GM13977 (cell line): ENCODE data around the gene CRABP2.

Experiments used
- DNase-seq: peaks from one replicate; pipeline ENCODE4 v3.0.0; 2012; ENCODE audit warnings: low spot score
- in situ Hi-C: fragments of 300-500 bp; cut with MboI; formaldehyde crosslinking; loops from one replicate; pipeline ENCODE4 v1.12.0; 2022; ENCODE audit warnings: low sequenced_read_pairs, low pct_unique_long_range_greater_than_20kb, mixed read lengths, inconsistent platforms; ENCODE audit not compliant: unreplicated experiment
- TF ChIP-seq, protein P1 (sequence below): IDR thresholded peaks from 2 replicates; pipeline ENCODE4 v1.5.1; 2012; ENCODE audit warnings: mild to moderate bottlenecking, control low read depth; ENCODE audit not compliant: insufficient read depth; ENCODE audit errors: extremely low read depth, missing control alignments

The CRABP2 gene

GRCh38 chr1:156750191-156750672 is 44.8 kb upstream of the CRABP2 start:
- in situ Hi-C loops, result no loop called here
- TF ChIP-seq, protein P1, sequence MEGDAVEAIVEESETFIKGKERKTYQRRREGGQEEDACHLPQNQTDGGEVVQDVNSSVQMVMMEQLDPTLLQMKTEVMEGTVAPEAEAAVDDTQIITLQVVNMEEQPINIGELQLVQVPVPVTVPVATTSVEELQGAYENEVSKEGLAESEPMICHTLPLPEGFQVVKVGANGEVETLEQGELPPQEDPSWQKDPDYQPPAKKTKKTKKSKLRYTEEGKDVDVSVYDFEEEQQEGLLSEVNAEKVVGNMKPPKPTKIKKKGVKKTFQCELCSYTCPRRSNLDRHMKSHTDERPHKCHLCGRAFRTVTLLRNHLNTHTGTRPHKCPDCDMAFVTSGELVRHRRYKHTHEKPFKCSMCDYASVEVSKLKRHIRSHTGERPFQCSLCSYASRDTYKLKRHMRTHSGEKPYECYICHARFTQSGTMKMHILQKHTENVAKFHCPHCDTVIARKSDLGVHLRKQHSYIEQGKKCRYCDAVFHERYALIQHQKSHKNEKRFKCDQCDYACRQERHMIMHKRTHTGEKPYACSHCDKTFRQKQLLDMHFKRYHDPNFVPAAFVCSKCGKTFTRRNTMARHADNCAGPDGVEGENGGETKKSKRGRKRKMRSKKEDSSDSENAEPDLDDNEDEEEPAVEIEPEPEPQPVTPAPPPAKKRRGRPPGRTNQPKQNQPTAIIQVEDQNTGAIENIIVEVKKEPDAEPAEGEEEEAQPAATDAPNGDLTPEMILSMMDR, result no peak
- DNase-seq, result no peak

DNA sequence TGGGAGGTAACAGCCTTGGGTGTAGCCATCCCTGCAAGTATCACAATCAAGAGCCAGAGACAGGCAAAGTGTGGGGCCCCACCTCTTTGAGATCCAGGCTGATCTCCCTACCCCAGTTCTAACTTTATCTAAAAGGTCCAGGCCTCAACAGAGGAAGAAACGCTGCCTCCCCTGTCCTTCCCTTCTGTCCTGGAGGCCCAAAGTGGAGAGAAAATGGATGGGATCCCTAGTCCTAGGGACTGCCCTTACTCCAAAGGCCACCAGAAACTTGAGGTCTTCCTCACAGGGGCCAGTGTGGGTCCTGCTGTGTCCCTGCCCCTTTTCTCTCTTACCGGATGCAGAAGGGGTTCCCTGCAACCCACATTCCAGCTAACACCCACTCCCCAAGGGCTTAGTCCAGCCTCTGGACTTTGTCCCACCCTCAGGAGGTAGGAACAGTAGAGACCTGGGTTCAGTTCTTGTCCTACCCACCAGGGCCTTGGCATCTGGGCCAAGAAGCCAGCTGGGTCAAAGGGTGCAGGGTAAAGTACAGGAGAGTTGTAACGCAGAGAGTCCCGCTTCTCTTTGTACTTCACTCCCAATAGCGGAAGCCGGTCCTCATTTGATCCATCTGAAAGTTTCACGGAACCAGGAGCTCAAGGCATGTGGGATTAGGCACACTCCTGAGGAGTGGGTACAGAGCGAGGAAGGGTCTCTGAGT is 44.2 kb upstream of the CRABP2 start:
- TF ChIP-seq, protein P1, result no peak
- in situ Hi-C loops, result no loop called here
- DNase-seq, result no peak

DNA sequence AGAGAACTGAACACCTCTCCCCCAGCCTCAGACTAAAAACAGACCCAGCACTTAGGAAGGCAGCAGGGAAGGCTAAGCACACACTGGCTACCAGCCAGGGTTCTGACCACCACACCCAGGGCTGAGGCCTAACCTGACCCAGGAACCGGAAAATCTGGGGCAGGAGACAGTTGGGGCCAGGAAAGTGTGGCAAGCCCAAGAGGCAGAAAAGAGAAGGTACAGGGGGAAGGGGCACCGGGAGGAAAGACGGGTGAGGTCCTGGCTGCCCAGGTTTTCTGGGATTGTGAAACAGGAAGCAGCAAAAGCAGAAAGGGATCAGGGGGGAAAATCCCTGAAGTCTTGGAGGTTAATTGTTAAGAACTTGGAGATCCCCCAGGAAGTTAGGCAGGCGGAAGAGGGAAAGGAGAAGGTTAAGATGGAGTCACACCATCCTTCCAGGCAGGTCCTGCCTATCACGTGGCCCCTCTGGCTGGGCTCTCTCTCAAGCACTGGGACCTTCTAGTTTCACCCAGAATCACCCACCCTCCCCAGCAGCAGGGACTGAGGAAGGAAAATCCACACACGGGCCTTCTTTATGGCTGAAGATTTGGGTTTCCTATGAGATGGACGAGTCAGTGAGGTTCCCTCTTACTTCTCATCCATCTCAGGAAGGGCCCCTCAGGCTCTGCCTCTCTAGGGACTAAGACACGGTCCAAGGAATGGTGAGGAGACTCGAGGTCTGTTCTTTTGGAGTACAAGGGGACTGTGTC is 43.5 kb upstream of the CRABP2 start:
- TF ChIP-seq, protein P1, result no peak
- in situ Hi-C loops, result no loop called here
- DNase-seq, result no peak

GRCh38 chr1:156747742-156748669 is 42.6 kb upstream of the CRABP2 start:
- no peak for DNase-seq
- TF ChIP-seq, protein P1, result no peak
- in situ Hi-C loops, result no loop called here

- in situ Hi-C loops, result no loop called here
- TF ChIP-seq, protein P1, result peak; percentile 19
- DNase-seq, result peak; percentile 71
Measured at GRCh38 chr1:156746728-156747631, 41.6 kb upstream of the CRABP2 start.
